ENCODE results near the gene RNF26. TPM values are rescaled to one million over a fixed set of nuclear protein-coding genes. Genes with fewer than 3 reads are reported as not detected.

The RNF26 gene
- total RNA-seq, 1 experiment from 2014 or later, result 45.6 TPM

DNA sequence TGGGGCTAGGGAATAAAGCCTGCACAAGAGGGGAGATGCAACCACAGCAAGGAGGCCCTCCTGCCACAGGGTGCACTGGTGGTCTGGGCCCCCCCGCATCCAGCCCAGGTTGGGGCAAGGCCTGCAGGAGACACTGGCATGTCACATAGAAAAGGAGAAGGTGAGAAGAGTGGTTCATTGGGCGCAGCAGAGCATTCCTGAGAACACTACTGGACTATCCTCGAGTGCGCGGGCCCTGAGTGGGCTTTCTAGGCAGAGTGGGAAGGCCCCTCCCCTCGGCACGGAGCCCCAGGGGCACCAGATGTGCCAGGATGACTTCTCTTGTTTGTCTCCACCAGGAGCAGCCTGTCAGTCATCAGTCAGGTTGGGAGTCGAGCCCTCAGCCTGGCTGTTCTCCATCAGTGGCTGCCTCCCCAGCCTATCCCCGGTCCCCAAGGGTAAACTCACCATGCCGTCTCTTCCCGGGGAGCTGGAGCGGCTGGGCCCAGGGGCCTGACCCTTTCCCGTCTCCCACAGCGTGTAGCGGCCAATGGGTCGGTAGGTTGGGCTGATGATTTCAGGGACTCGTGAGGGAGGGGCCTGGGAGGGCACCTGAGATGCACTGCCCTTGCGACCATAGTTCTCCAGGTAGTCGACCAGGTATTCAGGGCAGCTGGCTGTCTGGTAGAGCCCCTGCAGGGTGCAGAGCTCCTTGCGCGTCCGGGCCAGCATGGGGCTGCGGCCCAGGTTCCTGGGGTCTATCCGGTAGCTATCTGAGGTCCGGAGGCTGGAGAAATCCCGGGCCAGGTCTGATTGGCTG, 38.1 kb downstream of the RNF26 start (continued):
- TF ChIP-seq CBX3 (IDR thresholded peaks at IDR 0.05; ENCODE audit: low read depth), result no peak

DNA sequence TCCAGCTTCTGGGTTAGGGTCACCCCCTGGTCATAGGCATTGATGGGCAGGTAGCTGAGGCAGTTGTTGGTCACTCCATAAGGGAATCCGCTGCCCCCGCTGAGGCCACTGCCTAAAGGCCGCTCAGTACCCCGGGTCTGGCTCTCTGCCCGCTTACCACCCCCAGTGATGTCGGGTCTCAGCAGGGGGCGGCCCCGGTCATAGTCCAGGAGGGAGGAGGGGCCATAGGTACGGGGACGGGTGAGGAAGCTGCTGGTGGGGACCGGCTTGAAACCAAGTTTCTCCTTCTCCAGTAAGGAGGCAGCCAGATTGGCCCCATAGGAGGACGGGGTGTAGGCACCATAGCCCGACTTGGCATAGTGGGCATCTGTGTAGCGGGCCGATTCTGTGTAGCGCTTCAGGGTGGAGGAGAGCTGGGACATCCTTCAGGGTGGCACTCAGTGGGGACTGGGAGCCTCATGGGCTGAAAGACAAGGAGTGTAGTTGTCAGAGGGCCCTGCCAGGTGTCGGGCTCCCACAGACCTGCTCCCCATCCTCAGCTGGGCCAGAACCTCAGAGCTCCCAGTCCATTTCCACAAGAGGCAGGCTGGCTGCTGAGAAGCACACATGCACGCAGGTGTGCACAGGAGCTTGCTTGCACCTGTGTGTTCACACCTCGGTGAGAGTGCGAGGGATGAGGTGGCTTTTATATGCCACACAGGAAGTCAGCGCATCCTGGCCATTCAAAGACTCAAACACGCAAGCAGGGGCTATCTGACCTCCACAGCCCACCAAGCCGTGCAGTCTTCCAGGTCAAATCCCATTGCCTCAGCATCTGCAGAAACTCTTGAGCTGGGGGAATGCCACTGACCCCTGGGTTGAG, 39.0 kb downstream of the RNF26 start:
- DNase-seq (ENCODE audit: low read depth, low spot score), result no peak
- RAD21 ChIA-PET (ENCODE audit: low non-redundant PET in 1 of 2, low total read pairs in 2 of 2, uncharacterized antibody in 2 of 2, unreplicated experiment in 2 of 2), result no interaction called here
- no peak overlapping the region for H3K9ac ChIP-seq (ENCODE audit: low read length)

More for the DNA sequence above, 39.0 kb downstream of the RNF26 start:
- ChIA-PET CTCF (interaction anchor here (1.1 to 7.5 kb wide), 8 partner anchors 8 to 102 kb away, joined by 3 to 54 read pairs (median 8); partner anchors contain the start of gene USP2), POLR2A (interaction anchor here (1.4 kb wide), 1 partner anchor 35 kb away, joined by 3 read pairs; no protein-coding TSS in a partner anchor)
- H3K4me1 ChIP-seq (ENCODE audit: control insufficient read depth in 1 of 2, insufficient read depth in 2 of 2, low read length in 2 of 2), result peaks cover 26 to 41% of the 10 kb centered on the region in 2 experiments
- no peak overlapping the region for H3K4me2 ChIP-seq (ENCODE audit: low read length)
- no peaks in the 10 kb centered on the region for H3K9me2 ChIP-seq (ENCODE audit: insufficient read depth)
- no peaks in the 10 kb centered on the region for H4K20me1 ChIP-seq (ENCODE audit: insufficient read depth)
- H3K4me3 ChIP-seq (replicated peaks in 1 of 2; ENCODE audit: low read depth in 1 of 2, low read length in 2 of 2), result no peak overlapping the region
- H3K9me3 ChIP-seq (ENCODE audit: control insufficient read depth in 1 of 2, insufficient read depth in 1 of 2, low read depth in 1 of 2, low read length in 2 of 2), result no peaks in the 10 kb centered on the region
- no peaks in the 10 kb centered on the region for H3K79me2 ChIP-seq (ENCODE audit: insufficient read depth, low read length)
- no peak for ATAC-seq
- no peak overlapping the region for H3K27ac ChIP-seq (ENCODE audit: low read depth, low read length)
- no peak overlapping the region for H2AFZ ChIP-seq (ENCODE audit: low read depth, low read length, poor library complexity, severe bottlenecking)
- H3K27me3 ChIP-seq (ENCODE audit: insufficient read depth, low read length), result no peaks in the 10 kb centered on the region
- no TSS peak for BruUV-seq (replicated peaks)
- no peaks in the 10 kb centered on the region for H3K36me3 ChIP-seq (ENCODE audit: control insufficient read depth in 1 of 2, insufficient read depth in 2 of 2, low read length in 2 of 2)
- intact Hi-C loops (cut with micrococcal nuclease), result no loop called here
- no peak for TF ChIP-seq CBX3 (IDR thresholded peaks at IDR 0.05; ENCODE audit: low read depth)
- no peak for TF ChIP-seq EGR1 (IDR thresholded peaks at IDR 0.05; ENCODE audit: low read depth)
- TF ChIP-seq CEBPB (IDR thresholded peaks at IDR 0.05; ENCODE audit: low read depth), result no peak
- TF ChIP-seq POLR2AphosphoS5 (IDR thresholded peaks at IDR 0.05; ENCODE audit: low read depth, low read length), result no peak
- TF ChIP-seq, protein P1, sequence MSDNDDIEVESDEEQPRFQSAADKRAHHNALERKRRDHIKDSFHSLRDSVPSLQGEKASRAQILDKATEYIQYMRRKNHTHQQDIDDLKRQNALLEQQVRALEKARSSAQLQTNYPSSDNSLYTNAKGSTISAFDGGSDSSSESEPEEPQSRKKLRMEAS (IDR thresholded peaks at IDR 0.05), result no peak
- TF ChIP-seq ELF1 (IDR thresholded peaks at IDR 0.05; ENCODE audit: borderline replicate concordance, low read depth), result no peak
- TF ChIP-seq POLR2A (IDR thresholded peaks at IDR 0.05; ENCODE audit: borderline replicate concordance, extremely low read depth, insufficient read depth, insufficient read length), result no peak
- TF ChIP-seq, protein P2, sequence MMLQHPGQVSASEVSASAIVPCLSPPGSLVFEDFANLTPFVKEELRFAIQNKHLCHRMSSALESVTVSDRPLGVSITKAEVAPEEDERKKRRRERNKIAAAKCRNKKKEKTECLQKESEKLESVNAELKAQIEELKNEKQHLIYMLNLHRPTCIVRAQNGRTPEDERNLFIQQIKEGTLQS (IDR thresholded peaks at IDR 0.05), result no peak
- TF ChIP-seq, protein P3, sequence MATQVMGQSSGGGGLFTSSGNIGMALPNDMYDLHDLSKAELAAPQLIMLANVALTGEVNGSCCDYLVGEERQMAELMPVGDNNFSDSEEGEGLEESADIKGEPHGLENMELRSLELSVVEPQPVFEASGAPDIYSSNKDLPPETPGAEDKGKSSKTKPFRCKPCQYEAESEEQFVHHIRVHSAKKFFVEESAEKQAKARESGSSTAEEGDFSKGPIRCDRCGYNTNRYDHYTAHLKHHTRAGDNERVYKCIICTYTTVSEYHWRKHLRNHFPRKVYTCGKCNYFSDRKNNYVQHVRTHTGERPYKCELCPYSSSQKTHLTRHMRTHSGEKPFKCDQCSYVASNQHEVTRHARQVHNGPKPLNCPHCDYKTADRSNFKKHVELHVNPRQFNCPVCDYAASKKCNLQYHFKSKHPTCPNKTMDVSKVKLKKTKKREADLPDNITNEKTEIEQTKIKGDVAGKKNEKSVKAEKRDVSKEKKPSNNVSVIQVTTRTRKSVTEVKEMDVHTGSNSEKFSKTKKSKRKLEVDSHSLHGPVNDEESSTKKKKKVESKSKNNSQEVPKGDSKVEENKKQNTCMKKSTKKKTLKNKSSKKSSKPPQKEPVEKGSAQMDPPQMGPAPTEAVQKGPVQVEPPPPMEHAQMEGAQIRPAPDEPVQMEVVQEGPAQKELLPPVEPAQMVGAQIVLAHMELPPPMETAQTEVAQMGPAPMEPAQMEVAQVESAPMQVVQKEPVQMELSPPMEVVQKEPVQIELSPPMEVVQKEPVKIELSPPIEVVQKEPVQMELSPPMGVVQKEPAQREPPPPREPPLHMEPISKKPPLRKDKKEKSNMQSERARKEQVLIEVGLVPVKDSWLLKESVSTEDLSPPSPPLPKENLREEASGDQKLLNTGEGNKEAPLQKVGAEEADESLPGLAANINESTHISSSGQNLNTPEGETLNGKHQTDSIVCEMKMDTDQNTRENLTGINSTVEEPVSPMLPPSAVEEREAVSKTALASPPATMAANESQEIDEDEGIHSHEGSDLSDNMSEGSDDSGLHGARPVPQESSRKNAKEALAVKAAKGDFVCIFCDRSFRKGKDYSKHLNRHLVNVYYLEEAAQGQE (IDR thresholded peaks at IDR 0.05; ENCODE audit: low read depth), result no peak
- TF ChIP-seq TCF7L2 (IDR thresholded peaks at IDR 0.05; ENCODE audit: borderline replicate concordance, extremely low read depth, insufficient read depth, insufficient read length), result no peak
- no peak for TF ChIP-seq EZH2 (IDR thresholded peaks at IDR 0.05)

Data from HCT116 (cell line).